A549 (cell line): ENCODE measurements around the gene KRT38. TPM values are rescaled to one million over a fixed set of nuclear protein-coding genes. Genes with fewer than 3 reads are reported as not detected.

Source experiments
- ATAC-seq, 2 experiments: fragments of 200-7000 bp in 1 of 2; fragments of >200 bp in 1 of 2; cut with Nextera tagmentation in 1 of 2; cut with Tn5 transposase in 1 of 2; 3 replicates each; pipeline versions ENCODE4 v1.8.0 to v1.9.1; 2018 to 2020; ENCODE audit warnings: mild to moderate bottlenecking in 1 of 2, moderate library complexity in 1 of 2
- CTCF ChIA-PET: fragments of 300-600 bp; sonication (Branson Sonifier 250); formaldehyde crosslinking; extraction: SDS; loops from one replicate; lab custom pipeline; 2021; ENCODE audit warnings: antibody characterized with exemption, inconsistent platforms; lab: Yijun Ruan, JAX
- POLR2A ChIA-PET: fragments of 350-600 bp; formaldehyde crosslinking; extraction: SDS; loops from one replicate; lab custom pipeline; 2021; ENCODE audit warnings: antibody characterized with exemption, inconsistent platforms; lab: Yijun Ruan, JAX
- DNase-seq, 2 experiments: peaks; one replicate each; pipeline versions ENCODE4 v3.0.0 to v3.0.0-alpha.2; 2011 to 2016; ENCODE audit warnings: low read depth in 1 of 2, low spot score in 1 of 2
- FAIRE-seq: peaks from 2 replicates; lab custom pipeline; 2011; peaks lifted over from hg19 to GRCh38; lab: Jason Lieb, UNC
- H3K27ac ChIP-seq, 2 experiments: fragments of >200 bp; sonication (Bioruptor Twin); formaldehyde crosslinking; 3 replicates each; pipeline ENCODE4 v1.5.1; 2016 to 2017
- H3K4me1 ChIP-seq: fragments of >200 bp; sonication (Bioruptor Twin); formaldehyde crosslinking; 3 replicates; pipeline ENCODE4 v1.6.1; 2016
- H3K4me2 ChIP-seq: fragments of >200 bp; sonication (Bioruptor Twin); formaldehyde crosslinking; 3 replicates; pipeline ENCODE4 v1.6.1; 2016
- H3K4me3 ChIP-seq: fragments of >200 bp; sonication (Bioruptor Twin); formaldehyde crosslinking; 3 replicates; pipeline ENCODE4 v1.5.1; 2016
- H3K9me3 ChIP-seq: fragments of >200 bp; sonication (Bioruptor Twin); formaldehyde crosslinking; 3 replicates; pipeline ENCODE4 v1.6.1; 2016
- BHLHE40 ChIP-seq: IDR thresholded peaks from 2 replicates; pipeline ENCODE4 v1.6.1; 2012; ENCODE audit warnings: low read depth, low read length, inconsistent platforms
- CBX8 ChIP-seq: fragments of 200-600 bp; sonication (generic); IDR thresholded peaks from 2 replicates; pipeline ENCODE4 v1.6.1; 2016
- CEBPB ChIP-seq, 2 experiments: fragments of >200 bp in 1 of 2; sonication (Bioruptor Twin) in 1 of 2; formaldehyde crosslinking in 1 of 2; IDR thresholded peaks; 2 replicates each; pipeline ENCODE4 v1.6.1; 2012 to 2016
- CHD2 ChIP-seq: fragments of 150-350 bp; IDR thresholded peaks from 2 replicates; pipeline ENCODE4 v1.6.1; 2014; ENCODE audit warnings: low read length; ENCODE audit not compliant: partially characterized antibody
- CHD4 ChIP-seq: fragments of 200-600 bp; sonication (generic); IDR thresholded peaks from 2 replicates; pipeline ENCODE4 v1.6.1; 2016; ENCODE audit warnings: antibody characterized with exemption, mild to moderate bottlenecking, borderline replicate concordance
- CTCF ChIP-seq: fragments of >200 bp; sonication (Bioruptor Twin); formaldehyde crosslinking; IDR thresholded peaks from 3 replicates; pipeline ENCODE4 v1.5.1; 2016
- EHMT2 ChIP-seq: fragments of 200-600 bp; sonication (generic); IDR thresholded peaks from 2 replicates; pipeline ENCODE4 v1.6.1; 2016; ENCODE audit warnings: antibody characterized with exemption, low read depth, mild to moderate bottlenecking, moderate library complexity
- ELK1 ChIP-seq: fragments of 150-350 bp; IDR thresholded peaks from 2 replicates; pipeline ENCODE4 v1.6.1; 2014; ENCODE audit warnings: low read depth, mild to moderate bottlenecking, low read length
- FOSL2 ChIP-seq, 2 experiments: fragments of 450-650 bp in 1 of 2; fragments of >200 bp in 1 of 2; sonication (Bioruptor Twin) in 1 of 2; formaldehyde crosslinking; IDR thresholded peaks; 2 replicates each; pipeline versions ENCODE4 v1.5.0 to v1.6.1; 2016 to 2020; ENCODE audit warnings: mild to moderate bottlenecking in 1 of 2, moderate library complexity in 1 of 2
- GATA3 ChIP-seq: IDR thresholded peaks from 2 replicates; pipeline ENCODE4 v1.6.1; 2012; ENCODE audit warnings: borderline replicate concordance
- HDAC2 ChIP-seq: fragments of 200-600 bp; sonication (generic); IDR thresholded peaks from 2 replicates; pipeline ENCODE4 v1.6.1; 2016
- HMGXB4 ChIP-seq: fragments of 250-450 bp; sonication (Bioruptor Pico); IDR thresholded peaks from 2 replicates; pipeline ENCODE4 v1.5.0; 2021; ENCODE audit warnings: mild to moderate bottlenecking, moderate library complexity, borderline replicate concordance
- HOXB13 ChIP-seq: fragments of 250-450 bp; sonication (Bioruptor Pico); IDR thresholded peaks from 2 replicates; pipeline ENCODE4 v1.5.0; 2020; ENCODE audit warnings: low read depth, mild to moderate bottlenecking, moderate library complexity
- JUNB ChIP-seq: fragments of >200 bp; sonication (Bioruptor Twin); formaldehyde crosslinking; IDR thresholded peaks from 2 replicates; pipeline ENCODE4 v1.6.1; 2016
- MAFK ChIP-seq: fragments of 450-650 bp; IDR thresholded peaks from 2 replicates; pipeline ENCODE4 v1.6.1; 2014; ENCODE audit not compliant: partially characterized antibody
- RAD21 ChIP-seq, 2 experiments: fragments of >200 bp in 1 of 2; sonication (Bioruptor Twin) in 1 of 2; formaldehyde crosslinking in 1 of 2; IDR thresholded peaks in 1 of 2; conservative IDR thresholded peaks in 1 of 2; 2 replicates in 1 of 2; 3 replicates in 1 of 2; pipeline ENCODE4 v1.6.1; 2012 to 2018; ENCODE audit warnings: inconsistent platforms in 1 of 2
- RFX5 ChIP-seq: fragments of 450-650 bp; IDR thresholded peaks from 2 replicates; pipeline ENCODE4 v1.7.1; 2014; ENCODE audit warnings: antibody characterized with exemption, mild to moderate bottlenecking, moderate library complexity
- RNF2 ChIP-seq: fragments of 200-600 bp; sonication (generic); IDR thresholded peaks from 2 replicates; pipeline ENCODE4 v1.6.1; 2016; ENCODE audit warnings: low read depth, mild to moderate bottlenecking, antibody characterized with exemption, moderate library complexity, borderline replicate concordance
- SREBF2 ChIP-seq: fragments of 450-650 bp; IDR thresholded peaks from 2 replicates; pipeline ENCODE4 v1.6.1; 2014; ENCODE audit warnings: mild to moderate bottlenecking, moderate library complexity
- USF2 ChIP-seq: fragments of 450-650 bp; IDR thresholded peaks from 2 replicates; pipeline ENCODE4 v1.6.1; 2014; ENCODE audit warnings: antibody characterized with exemption
- ZSCAN20 ChIP-seq: fragments of 250-450 bp; sonication (Bioruptor Pico); IDR thresholded peaks from 2 replicates; pipeline ENCODE4 v1.8.0; 2022; ENCODE audit warnings: mild to moderate bottlenecking, moderate library complexity
- WGBS: methylation state at CpG from one replicate; pipeline ENCODE4 v1.1.6; 2017; ENCODE audit errors: missing lambda C conversion rate; 5-methylcytosine and 5-hydroxymethylcytosine counted together
- polyA plus RNA-seq, 4 experiments: library from polyadenylated mRNA; depleted of rRNA in 3 of 4; stranded (reverse); fragments of >200 nt; fragmentation: RNase III in 1 of 4; extraction: RNeasy Plus Mini Kit Qiagen cat#74134 plus additional on column Dnase treatment in 1 of 4; gene quantifications; 2 replicates in 3 of 4; 3 replicates in 1 of 4; pipeline ENCODE4 v1.2.3, GENCODE V29; 2011 to 2017
- TF ChIP-seq, protein P1 (sequence below): IDR thresholded peaks from 2 replicates; pipeline ENCODE4 v1.6.1; 2012
- TF ChIP-seq, protein P2 (sequence below): IDR thresholded peaks from 2 replicates; pipeline ENCODE4 v1.6.1; 2012; ENCODE audit warnings: low read depth, borderline replicate concordance

KRT38 gene
- polyA plus RNA-seq, 2 of the 4 experiments (the other 2 are of a cell fraction) = not detected

- TF ChIP-seq ELK1 (no peak), HOXB13 (CRISPR knock-in tag) (no peak)
- TF ChIP-seq, all 56 proteins: peak for 0
Measured at GRCh38 chr17:41467561-41467960, 26.8 kb upstream of the KRT38 start (continued).

- no peak for ATAC-seq
- FAIRE-seq = no peak
- DNase-seq = no peak
Measured at GRCh38 chr17:41466988-41467387, 26.2 kb upstream of the KRT38 start, which contains the start of gene KRT32. KRT32 (minus strand) TSS chr17:41467386; CDS start chr17:41467325, 61 bp downstream.

GRCh38 chr17:41464682-41465081 lies 23.9 kb upstream of the KRT38 start:
- DNase-seq (peak; percentile 50 to 79), FAIRE-seq (no peak), ATAC-seq (peak; percentile 76 to 77; a peak in 5 of 6 replicates)
- Histone ChIP-seq H3K27ac (no peak overlapping the region), H3K4me2 (peak overlapping the region; percentile 27), H3K9me3 (peaks cover 19% of the 10 kb centered on the region; the same call in 2 of the 3 replicates), H3K4me3 (no peak overlapping the region), H3K4me1 (peaks cover 13% of the 10 kb centered on the region)
- TF ChIP-seq JUNB = 0 out of 2 replicates have a peak, but pooled peaks have one; percentile 21
- no peak for TF ChIP-seq SREBF2
- no peak for TF ChIP-seq FOSL2 (IDR thresholded peaks at IDR 0.05)
- peak; percentile 18; the same call in 1 of the 2 replicates for TF ChIP-seq FOSL2 (CRISPR knock-in tag; IDR thresholded peaks at IDR 0.05)
- CTCF ChIA-PET = interaction anchor here (1.3 to 3.7 kb wide), 4 partner anchors 13 to 184 kb away, joined by 3 to 13 read pairs (median 7); partner anchors contain the start of gene KRT38
- 2% methylated on average over 6 of the region's 6 CpGs for WGBS
- POLR2A ChIA-PET = no interaction called here

More at GRCh38 chr17:41466988-41467387, 26.2 kb upstream of the KRT38 start, which contains the start of gene KRT32:
- WGBS = 75% methylated on average over 14 of the region's 14 CpGs
- ChIA-PET POLR2A (no interaction called here), CTCF (interaction anchor here (0.9 to 2.9 kb wide), 6 partner anchors 14 to 182 kb away, joined by 3 to 22 read pairs (median 4); partner anchors contain the start of gene KRT35)
- H3K9me3 ChIP-seq = peaks cover 25% of the 10 kb centered on the region
- H3K4me2 ChIP-seq = no peak within 1 kb of the TSS
- peaks cover 13% of the 10 kb centered on the region for H3K4me1 ChIP-seq
- TF ChIP-seq CHD2 (no peak), HOXB13 (CRISPR knock-in tag) (no peak), EHMT2 (no peak), ZSCAN20 (CRISPR knock-in tag) (no peak), CEBPB (IDR thresholded peaks at IDR 0.05) (no peak)
- H3K27ac ChIP-seq = no peak within 1 kb of the TSS
- H3K4me3 ChIP-seq = no peak within 1 kb of the TSS

DNA sequence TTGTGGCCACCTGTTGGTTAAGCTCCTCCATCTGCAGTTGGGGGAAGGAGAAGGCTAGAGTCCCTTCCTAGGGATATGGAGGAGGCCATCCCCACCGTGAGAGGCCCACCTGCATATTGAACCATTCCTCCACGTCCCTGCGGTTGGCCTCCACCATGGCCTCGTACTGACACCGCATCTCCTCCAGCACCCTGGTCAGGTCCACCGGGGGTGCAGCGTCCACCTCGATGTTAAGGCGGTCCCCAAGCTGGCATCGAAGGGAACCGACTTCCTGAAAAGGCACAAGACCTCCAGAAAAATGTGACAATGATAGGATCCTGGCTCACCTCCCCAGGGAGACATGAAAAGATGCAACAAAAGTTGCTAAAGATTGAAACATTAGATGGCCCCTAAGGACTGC lies 23.4 kb upstream of the KRT38 start:
- ATAC-seq (no peak), DNase-seq (no peak), FAIRE-seq (no peak)
- 93% methylated on average over 11 of the region's 11 CpGs for WGBS
- ChIA-PET POLR2A (no interaction called here), CTCF (interaction anchor here (0.7 to 3.7 kb wide), 7 partner anchors 12 to 203 kb away, joined by 3 to 13 read pairs (median 5); partner anchors contain the start of gene KRT38)
- Histone ChIP-seq H3K4me2 (peak overlapping the region; percentile 27; the same call in 2 of the 3 replicates), H3K9me3 (peaks cover 19% of the 10 kb centered on the region; the same call in 2 of the 3 replicates), H3K4me3 (no peak overlapping the region), H3K27ac (no peak overlapping the region), H3K4me1 (peaks cover 13% of the 10 kb centered on the region)
- TF ChIP-seq GATA3 (no peak), BHLHE40 (no peak), RNF2 (no peak), CBX8 (no peak), CHD4 (no peak), HDAC2 (no peak), EHMT2 (no peak), HMGXB4 (CRISPR knock-in tag) (no peak), RAD21 (conservative IDR thresholded peaks at IDR 0.05 in 1 of 2, IDR thresholded peaks at IDR 0.05 in 1 of 2) (no peak), CTCF (no peak), MAFK (no peak), RFX5 (no peak), USF2 (no peak)
- TF ChIP-seq, protein P1, sequence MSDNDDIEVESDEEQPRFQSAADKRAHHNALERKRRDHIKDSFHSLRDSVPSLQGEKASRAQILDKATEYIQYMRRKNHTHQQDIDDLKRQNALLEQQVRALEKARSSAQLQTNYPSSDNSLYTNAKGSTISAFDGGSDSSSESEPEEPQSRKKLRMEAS = no peak
- TF ChIP-seq, protein P2, sequence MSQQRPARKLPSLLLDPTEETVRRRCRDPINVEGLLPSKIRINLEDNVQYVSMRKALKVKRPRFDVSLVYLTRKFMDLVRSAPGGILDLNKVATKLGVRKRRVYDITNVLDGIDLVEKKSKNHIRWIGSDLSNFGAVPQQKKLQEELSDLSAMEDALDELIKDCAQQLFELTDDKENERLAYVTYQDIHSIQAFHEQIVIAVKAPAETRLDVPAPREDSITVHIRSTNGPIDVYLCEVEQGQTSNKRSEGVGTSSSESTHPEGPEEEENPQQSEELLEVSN = no peak
